Mesothelial cell of epicardium (in vitro differentiated cells): Measurements from ENCODE around the gene MDGA2. TPM values are rescaled to one million over a fixed set of nuclear protein-coding genes. Genes with fewer than 3 reads are reported as not detected.
"Not testable (repeated sequence)": the region's sequence is repeated elsewhere in the genome, so short reads cannot be mapped to it uniquely, and the experiment has no call there.

ENCODE experiments used
- DNase-seq, 2 experiments: peaks; one replicate each; pipeline ENCODE4 v3.0.0; 2021; ENCODE audit warnings: low spot score in 2 of 2; ENCODE audit not compliant: unreplicated experiment in 2 of 2
- H3K27ac Mint-ChIP-seq: 2 replicates; pipeline ENCODE4 v1.8.0; 2021; ENCODE audit warnings: mixed read lengths
- H3K27me3 Mint-ChIP-seq: 2 replicates; pipeline ENCODE4 v1.8.0; 2021; ENCODE audit warnings: low read depth, mixed read lengths
- H3K36me3 Mint-ChIP-seq: 2 replicates; pipeline ENCODE4 v1.8.0; 2021; ENCODE audit warnings: mixed read lengths
- H3K4me1 Mint-ChIP-seq: 2 replicates; pipeline ENCODE4 v1.8.0; 2021; ENCODE audit warnings: mixed read lengths
- H3K4me3 Mint-ChIP-seq: 2 replicates; pipeline ENCODE4 v1.8.0; 2021; ENCODE audit warnings: mild to moderate bottlenecking, moderate library complexity, mixed read lengths
- H3K9me3 Mint-ChIP-seq: 2 replicates; pipeline ENCODE4 v1.8.0; 2021; ENCODE audit warnings: mixed read lengths
- CTCF ChIP-seq: fragments of 200-600 bp; sonication (generic); IDR thresholded peaks from one replicate; pipeline ENCODE4 v1.5.0; 2021; ENCODE audit warnings: antibody characterized with exemption; ENCODE audit not compliant: unreplicated experiment
- total RNA-seq: library from RNA; stranded (reverse); gene quantifications from 3 replicates; pipeline ENCODE4 v1.2.1, GENCODE V29; 2021

Gene MDGA2
- total RNA-seq, 1 donor from 2014 or later: 0.27 TPM

GRCh38 chr14:47322751-47323150, 352.7 kb downstream of the MDGA2 start:
- no peaks in the 10 kb centered on the region for H3K36me3 Mint-ChIP-seq
- H3K9me3 Mint-ChIP-seq: no peaks in the 10 kb centered on the region
- no peak overlapping the region for H3K27ac Mint-ChIP-seq
- TF ChIP-seq CTCF: no peak
- H3K4me1 Mint-ChIP-seq: no peaks in the 10 kb centered on the region
- H3K4me3 Mint-ChIP-seq: no peak overlapping the region
- no peak for DNase-seq
- H3K27me3 Mint-ChIP-seq: no peaks in the 10 kb centered on the region

GRCh38 chr14:47302121-47302520, 373.3 kb downstream of the MDGA2 start:
- H3K9me3 Mint-ChIP-seq: peaks cover 8% of the 10 kb centered on the region
- H3K4me1 Mint-ChIP-seq: no peaks in the 10 kb centered on the region
- no peak for TF ChIP-seq CTCF
- no peak overlapping the region for H3K4me3 Mint-ChIP-seq
- no peak for DNase-seq
- H3K27me3 Mint-ChIP-seq: no peaks in the 10 kb centered on the region
- no peak overlapping the region for H3K27ac Mint-ChIP-seq
- no peaks in the 10 kb centered on the region for H3K36me3 Mint-ChIP-seq

- Mint-ChIP-seq H3K27me3 (no peaks in the 10 kb centered on the region), H3K4me1 (no peaks in the 10 kb centered on the region), H3K27ac (peak overlapping the region; percentile 23), H3K9me3 (peaks cover 8% of the 10 kb centered on the region), H3K4me3 (no peak overlapping the region), H3K36me3 (no peaks in the 10 kb centered on the region)
- no peak for TF ChIP-seq CTCF
- no peak for DNase-seq
Measured at GRCh38 chr14:47300796-47301195, 374.6 kb downstream of the MDGA2 start.

- no peak for TF ChIP-seq CTCF
- Mint-ChIP-seq H3K36me3 (no peaks in the 10 kb centered on the region), H3K27me3 (no peaks in the 10 kb centered on the region), H3K4me3 (no peak overlapping the region), H3K4me1 (no peaks in the 10 kb centered on the region), H3K27ac (no peak overlapping the region), H3K9me3 (peaks cover 8% of the 10 kb centered on the region)
- DNase-seq: no peak
Measured at GRCh38 chr14:47297374-47297773, 378.0 kb downstream of the MDGA2 start.

- Mint-ChIP-seq H3K27ac (no peak overlapping the region), H3K36me3 (peaks cover 3% of the 10 kb centered on the region), H3K27me3 (no peaks in the 10 kb centered on the region)
Measured at GRCh38 chr14:47284283-47284682, 391.1 kb downstream of the MDGA2 start.

GRCh38 chr14:47281761-47282160, 393.6 kb downstream of the MDGA2 start:
- H3K27me3 Mint-ChIP-seq, DNase-seq, H3K27ac Mint-ChIP-seq, H3K9me3 Mint-ChIP-seq, H3K36me3 Mint-ChIP-seq, H3K4me3 Mint-ChIP-seq: not testable (repeated sequence)
- peaks cover 12% of the 10 kb centered on the region for H3K4me1 Mint-ChIP-seq

More at GRCh38 chr14:47284283-47284682, 391.1 kb downstream of the MDGA2 start:
- H3K4me3 Mint-ChIP-seq: no peak overlapping the region
- H3K9me3 Mint-ChIP-seq: no peaks in the 10 kb centered on the region
- H3K4me1 Mint-ChIP-seq: peaks cover 9% of the 10 kb centered on the region
- no peak for TF ChIP-seq CTCF
- DNase-seq: no peak
